Tibial nerve (tissue), 4 donors: ENCODE measurements around the gene RFNG. TPM values are rescaled to one million over a fixed set of nuclear protein-coding genes. Genes with fewer than 3 reads are reported as not detected.
A peak's percentile ranks its signal among the peaks of the same experiment; 100 is the strongest.

ENCODE experiments used
- DNase-seq, 2 donors: peaks; one replicate each; pipeline ENCODE4 v3.0.0-alpha.2; 2019; ENCODE audit warnings: low spot score in 2 of 2
- H3K27ac ChIP-seq, 4 donors: fragments of 200-600 bp; sonication (generic) in 3 of 4; one replicate each; pipeline ENCODE4 v1.5.1; 2017 to 2019; ENCODE audit warnings: mild to moderate bottlenecking in 1 of 4
- H3K27me3 ChIP-seq, 2 donors: fragments of 200-600 bp; sonication (generic) in 1 of 2; one replicate each; pipeline versions ENCODE4 v1.5.1 to v1.6.0; 2017 to 2019
- H3K36me3 ChIP-seq, 3 donors: fragments of 200-600 bp; sonication (generic); one replicate each; pipeline ENCODE4 v1.5.1; 2018 to 2019
- H3K4me1 ChIP-seq, 4 donors: fragments of 200-600 bp; sonication (generic) in 3 of 4; one replicate each; pipeline ENCODE4 v1.5.1; 2017 to 2019
- H3K4me3 ChIP-seq, 4 donors: fragments of 200-600 bp; sonication (generic) in 3 of 4; one replicate each; pipeline ENCODE4 v1.5.1; 2017 to 2019; ENCODE audit warnings: mild to moderate bottlenecking in 1 of 4, moderate library complexity in 1 of 4
- H3K9me3 ChIP-seq, 4 donors: fragments of 200-600 bp; sonication (generic) in 3 of 4; one replicate each; pipeline ENCODE4 v1.5.1; 2017 to 2019
- EP300 ChIP-seq, 2 donors: sonication (generic); formaldehyde crosslinking; IDR thresholded peaks; one replicate each; pipeline ENCODE4 v1.6.1; 2017; ENCODE audit warnings: antibody characterized with exemption in 2 of 2, mild to moderate bottlenecking in 1 of 2
- POLR2A ChIP-seq, 2 donors: fragments of 450-650 bp; IDR thresholded peaks; one replicate each; pipeline ENCODE4 v1.6.1; 2017; ENCODE audit warnings: antibody characterized with exemption in 2 of 2, mild to moderate bottlenecking in 2 of 2, moderate library complexity in 2 of 2
- WGBS, 2 donors: methylation state at CpG; one replicate each; pipeline ENCODE4 v1.1.5; 2018; 5-methylcytosine and 5-hydroxymethylcytosine counted together
- total RNA-seq, 4 donors: library from RNA; depleted of rRNA; stranded (reverse); fragments of >200 nt; gene quantifications; one replicate each; pipeline ENCODE4 v1.1.0, GENCODE V29; 2016
- TF ChIP-seq, protein P1 (sequence below), 5 experiments: fragments of 200-600 bp in 3 of 5; fragments of 450-650 bp in 2 of 5; sonication (generic) in 3 of 5; IDR thresholded peaks; one replicate each; pipeline ENCODE4 v1.5.1; 2016 to 2019; ENCODE audit warnings: antibody characterized with exemption in 5 of 5, mild to moderate bottlenecking in 3 of 5, moderate library complexity in 2 of 5

Gene RFNG
- total RNA-seq, 4 donors from 2014 or later: 43.5 to 70.2 (median 64.4) TPM

DNA sequence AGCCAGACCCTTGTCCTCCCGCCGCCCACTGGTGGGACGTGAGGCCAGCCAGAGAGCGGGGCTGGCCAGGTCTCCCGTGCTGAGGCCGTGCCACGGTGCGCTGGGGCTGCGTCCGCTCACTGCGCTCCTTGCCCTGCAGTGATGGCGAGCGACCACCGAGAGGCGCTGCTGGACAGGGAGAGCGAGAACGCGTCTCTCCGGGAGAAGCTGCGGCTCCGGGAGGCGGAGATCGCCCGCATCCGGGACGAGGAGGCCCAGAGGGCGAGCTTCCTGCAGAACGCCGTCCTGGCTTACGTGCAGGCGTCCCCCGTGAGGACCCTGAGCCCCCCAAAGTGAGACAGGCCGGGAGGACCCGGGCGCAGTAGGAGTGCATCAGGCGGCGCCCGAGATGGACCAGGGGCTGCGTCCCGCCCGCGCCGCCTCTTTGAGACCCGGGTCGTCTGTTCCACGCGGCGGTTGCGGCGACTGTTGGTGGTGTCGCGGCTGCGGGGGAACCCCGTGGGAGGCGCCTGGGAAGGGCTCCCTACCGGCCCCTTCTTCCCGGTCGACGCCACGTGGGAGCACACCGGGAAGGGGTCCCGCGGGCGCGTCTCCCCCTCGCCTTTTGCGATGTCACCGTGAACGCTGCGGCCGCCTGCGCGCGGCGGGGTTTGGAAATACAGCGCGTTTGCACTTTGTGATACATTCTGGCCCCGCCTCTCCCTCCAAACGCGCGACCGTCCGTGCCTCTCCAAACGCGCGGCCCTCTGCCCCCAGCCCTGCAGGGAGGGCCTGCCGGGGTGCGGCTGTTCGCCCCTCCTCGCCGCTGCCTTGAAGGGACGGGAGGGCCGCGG is 20.9 kb downstream of the RFNG start:
- Histone ChIP-seq H3K9me3 (no peaks in the 10 kb centered on the region), H3K36me3 (peaks cover 0 to 34% (median 0%) of the 10 kb centered on the region in 3 donors), H3K4me3 (peak overlapping the region; percentile 22 to 57 (median 46)), H3K4me1 (peaks cover 0 to 37% (median 17%) of the 10 kb centered on the region in 4 donors), H3K27ac (peak overlapping the region in 2 of 4 donors; percentile 35 to 59), H3K27me3 (peaks cover 0 to 12% of the 10 kb centered on the region in 2 donors)
- DNase-seq: peak; percentile 55 to 80
- TF ChIP-seq POLR2A (IDR thresholded peaks at IDR 0.05): no peak
- peak in 1 of 2 donors; percentile 59 for TF ChIP-seq EP300 (IDR thresholded peaks at IDR 0.05)
- TF ChIP-seq, protein P1, sequence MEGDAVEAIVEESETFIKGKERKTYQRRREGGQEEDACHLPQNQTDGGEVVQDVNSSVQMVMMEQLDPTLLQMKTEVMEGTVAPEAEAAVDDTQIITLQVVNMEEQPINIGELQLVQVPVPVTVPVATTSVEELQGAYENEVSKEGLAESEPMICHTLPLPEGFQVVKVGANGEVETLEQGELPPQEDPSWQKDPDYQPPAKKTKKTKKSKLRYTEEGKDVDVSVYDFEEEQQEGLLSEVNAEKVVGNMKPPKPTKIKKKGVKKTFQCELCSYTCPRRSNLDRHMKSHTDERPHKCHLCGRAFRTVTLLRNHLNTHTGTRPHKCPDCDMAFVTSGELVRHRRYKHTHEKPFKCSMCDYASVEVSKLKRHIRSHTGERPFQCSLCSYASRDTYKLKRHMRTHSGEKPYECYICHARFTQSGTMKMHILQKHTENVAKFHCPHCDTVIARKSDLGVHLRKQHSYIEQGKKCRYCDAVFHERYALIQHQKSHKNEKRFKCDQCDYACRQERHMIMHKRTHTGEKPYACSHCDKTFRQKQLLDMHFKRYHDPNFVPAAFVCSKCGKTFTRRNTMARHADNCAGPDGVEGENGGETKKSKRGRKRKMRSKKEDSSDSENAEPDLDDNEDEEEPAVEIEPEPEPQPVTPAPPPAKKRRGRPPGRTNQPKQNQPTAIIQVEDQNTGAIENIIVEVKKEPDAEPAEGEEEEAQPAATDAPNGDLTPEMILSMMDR (IDR thresholded peaks at IDR 0.05): peak; percentile 90 to 99 (median 93)
- 2 to 3% methylated on average over 34 to 76 of the region's 94 CpGs for WGBS, 2 donors

DNA sequence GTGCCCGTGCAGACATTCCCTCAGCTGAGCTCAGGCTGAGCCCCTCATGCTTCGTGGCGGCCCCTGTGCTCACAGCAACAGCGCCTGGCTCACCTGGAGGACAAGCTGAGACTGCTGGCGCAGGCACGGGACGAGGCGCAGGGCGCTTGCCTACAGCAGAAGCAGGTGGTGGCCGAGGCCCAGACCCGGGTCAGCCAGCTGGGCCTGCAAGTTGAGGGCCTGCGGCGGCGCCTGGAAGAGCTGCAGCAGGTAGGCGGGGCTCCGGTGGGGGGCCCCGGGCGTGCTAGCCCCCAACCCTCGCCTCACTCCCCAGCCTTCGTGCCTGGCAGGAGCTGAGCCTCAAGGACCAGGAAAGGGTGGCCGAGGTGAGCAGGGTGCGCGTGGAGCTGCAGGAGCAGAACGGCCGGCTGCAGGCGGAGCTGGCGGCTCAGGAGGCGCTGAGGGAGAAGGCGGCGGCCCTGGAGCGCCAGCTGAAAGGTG is 21.6 kb downstream of the RFNG start:
- no peak overlapping the region for H3K4me3 ChIP-seq

DNA sequence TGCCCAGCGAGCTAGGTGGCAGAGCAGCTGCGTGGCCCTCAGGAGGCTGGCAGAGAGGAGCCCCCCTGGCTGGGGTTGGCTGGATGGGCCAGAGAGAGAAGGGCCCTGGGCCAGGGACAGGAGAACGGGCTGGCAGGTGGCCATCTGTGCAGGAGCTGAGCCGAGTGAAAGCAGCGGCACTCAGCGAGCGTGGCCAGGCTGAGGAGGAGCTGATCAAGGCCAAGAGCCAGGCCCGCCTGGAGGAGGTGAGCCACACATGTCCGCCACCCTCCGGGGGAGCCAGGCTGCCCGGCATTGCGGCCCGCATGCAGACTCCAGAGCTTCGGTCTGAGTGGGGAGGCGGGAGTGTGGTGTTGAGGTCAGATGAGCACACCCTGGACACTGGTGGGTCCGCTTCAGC is 22.2 kb downstream of the RFNG start:
- 91 to 93% methylated on average over 16 of the region's 16 CpGs for WGBS, 2 donors
- Histone ChIP-seq H3K9me3 (no peaks in the 10 kb centered on the region), H3K36me3 (peaks cover 0 to 35% (median 0%) of the 10 kb centered on the region in 3 donors), H3K4me3 (no peak overlapping the region), H3K4me1 (peaks cover 0 to 45% (median 17%) of the 10 kb centered on the region in 4 donors), H3K27me3 (peaks cover 0 to 12% of the 10 kb centered on the region in 2 donors), H3K27ac (no peak overlapping the region)
- TF ChIP-seq EP300 (IDR thresholded peaks at IDR 0.05) (no peak), POLR2A (IDR thresholded peaks at IDR 0.05) (no peak)
- TF ChIP-seq, protein P1 (IDR thresholded peaks at IDR 0.05): no peak
- no peak for DNase-seq

More for the DNA sequence above, 21.6 kb downstream of the RFNG start:
- Histone ChIP-seq H3K27me3 (peaks cover 0 to 12% of the 10 kb centered on the region in 2 donors), H3K4me1 (peaks cover 0 to 38% (median 16%) of the 10 kb centered on the region in 4 donors), H3K36me3 (peaks cover 0 to 33% (median 0%) of the 10 kb centered on the region in 3 donors), H3K27ac (no peak overlapping the region), H3K9me3 (no peaks in the 10 kb centered on the region)
- no peak for DNase-seq
- TF ChIP-seq, protein P1 (IDR thresholded peaks at IDR 0.05): no peak
- no peak for TF ChIP-seq POLR2A (IDR thresholded peaks at IDR 0.05)
- TF ChIP-seq EP300 (IDR thresholded peaks at IDR 0.05): no peak
- 70 to 79% methylated on average over 4 to 29 of the region's 31 CpGs for WGBS, 2 donors

DNA sequence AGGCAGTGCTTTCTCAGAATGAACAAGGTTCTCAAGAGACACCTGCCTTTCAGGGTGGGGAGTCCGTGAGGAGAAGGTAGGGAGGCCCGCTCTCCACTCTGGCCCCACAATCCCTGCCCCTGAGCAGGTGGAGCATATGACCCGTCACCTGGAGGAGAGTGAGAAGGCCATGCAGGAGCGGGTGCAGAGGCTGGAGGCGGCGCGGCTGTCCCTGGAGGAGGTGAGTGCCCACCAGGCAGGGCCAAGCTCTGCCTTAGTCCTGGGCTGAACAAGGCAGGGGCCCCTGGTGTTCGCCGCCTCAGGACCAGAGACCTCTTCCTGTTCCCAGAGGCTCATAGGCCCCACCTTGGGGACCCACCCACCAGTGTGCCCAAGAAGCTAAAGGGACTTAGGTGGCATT is 22.6 kb downstream of the RFNG start:
- Histone ChIP-seq H3K4me3 (no peak overlapping the region), H3K9me3 (no peaks in the 10 kb centered on the region), H3K27me3 (peaks cover 0 to 12% of the 10 kb centered on the region in 2 donors), H3K4me1 (peaks cover 0 to 46% (median 20%) of the 10 kb centered on the region in 4 donors), H3K27ac (no peak overlapping the region), H3K36me3 (peaks cover 0 to 35% (median 0%) of the 10 kb centered on the region in 3 donors)
- TF ChIP-seq POLR2A (IDR thresholded peaks at IDR 0.05) (no peak), EP300 (IDR thresholded peaks at IDR 0.05) (no peak)
- TF ChIP-seq, protein P1 (IDR thresholded peaks at IDR 0.05): no peak
- 96 to 97% methylated on average over 9 of the region's 9 CpGs for WGBS, 2 donors
- DNase-seq: no peak

DNA sequence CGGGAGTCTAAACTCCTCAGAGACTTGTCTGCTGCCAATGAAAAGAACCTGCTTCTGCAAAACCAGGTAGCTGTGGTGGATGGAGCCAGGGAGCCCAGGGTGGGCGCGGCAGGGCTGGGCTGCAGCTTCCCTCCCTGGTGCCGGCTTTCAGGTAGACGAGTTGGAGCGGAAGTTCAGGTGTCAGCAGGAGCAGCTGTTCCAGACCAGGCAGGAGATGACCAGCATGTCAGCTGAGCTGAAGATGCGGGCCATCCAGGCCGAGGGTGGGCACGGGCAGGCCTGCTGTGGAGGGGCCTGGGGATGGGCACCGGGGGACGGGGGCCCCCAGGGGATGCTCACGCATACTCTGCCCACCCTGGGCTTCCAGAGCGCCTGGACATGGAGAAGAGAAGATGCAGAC is 23.4 kb downstream of the RFNG start:
- no peak overlapping the region for H3K4me3 ChIP-seq
- H3K4me1 ChIP-seq: peaks cover 0 to 49% (median 24%) of the 10 kb centered on the region in 4 donors
- peaks cover 0 to 35% (median 0%) of the 10 kb centered on the region in 3 donors for H3K36me3 ChIP-seq
- no peak for DNase-seq
- 95 to 98% methylated on average over 13 of the region's 13 CpGs for WGBS, 2 donors
- TF ChIP-seq, protein P1 (IDR thresholded peaks at IDR 0.05): no peak
- TF ChIP-seq EP300 (IDR thresholded peaks at IDR 0.05) (no peak), POLR2A (IDR thresholded peaks at IDR 0.05) (no peak)
- no peak overlapping the region for H3K27ac ChIP-seq
- no peaks in the 10 kb centered on the region for H3K9me3 ChIP-seq
- peaks cover 0 to 12% of the 10 kb centered on the region in 2 donors for H3K27me3 ChIP-seq
